Stimulated activated CD8-positive, alpha-beta memory T cell treated with anti-CD3 and anti-CD28 coated beads, Interleukin-4, amount 100 ng/mL, for 4 hours (primary cell): Measurements from ENCODE around the gene C2CD4C.
"Not testable (repeated sequence)": the region's sequence is repeated elsewhere in the genome, so short reads cannot be mapped to it uniquely, and the experiment has no call there.

Source experiments
- DNase-seq, 2 donors: peaks; one replicate each; pipeline ENCODE4 v3.0.0-alpha.2; 2020; ENCODE audit warnings: low read depth in 2 of 2, low spot score in 1 of 2

The C2CD4C gene

GRCh38 chr19:384799-385169 is 24.2 kb downstream of the C2CD4C start:
- DNase-seq, result no peak

DNA sequence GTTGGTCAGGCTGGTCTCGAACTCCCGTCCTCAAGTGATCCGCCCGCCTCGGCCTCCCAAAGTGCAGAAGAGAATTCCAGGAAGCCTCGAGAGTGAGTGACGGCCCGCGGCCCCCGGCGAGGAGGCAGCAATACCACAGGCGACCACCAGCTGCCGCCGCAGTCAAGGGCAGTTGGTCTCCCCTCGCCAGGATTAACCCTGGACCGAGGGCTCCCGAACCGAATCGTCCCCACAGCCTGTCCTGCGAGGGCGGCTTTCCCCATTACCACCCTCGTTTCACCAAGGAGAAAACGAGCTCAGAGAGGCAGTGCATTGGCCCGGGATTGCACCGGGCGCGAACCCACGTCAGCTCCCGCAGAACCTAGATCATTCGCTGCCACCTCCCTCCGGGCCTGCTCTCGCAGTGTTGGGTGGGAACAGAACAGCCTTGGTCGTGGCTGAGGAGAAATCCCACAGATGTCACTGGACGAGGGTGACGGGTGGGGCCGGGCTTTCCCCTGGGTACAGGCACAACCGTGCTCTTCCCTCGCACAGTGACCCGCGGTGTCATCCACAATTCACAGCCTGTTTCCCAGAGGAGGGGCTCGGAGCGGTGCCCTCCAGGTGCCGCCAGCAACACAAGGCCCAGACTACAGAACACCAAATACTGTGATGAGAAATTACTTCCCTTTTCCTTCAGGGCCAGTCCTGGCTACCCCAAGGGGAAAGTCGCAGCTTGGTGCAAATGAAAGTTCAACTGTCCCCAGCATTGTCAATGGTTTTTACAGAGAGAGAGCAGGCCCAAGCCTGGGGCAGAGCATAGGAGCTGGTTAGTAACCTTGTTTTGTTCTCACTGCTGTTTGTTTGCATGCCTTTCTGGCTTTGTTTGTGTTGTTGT is 24.8 kb downstream of the C2CD4C start:
- DNase-seq, result no peak

- no peak for DNase-seq
Observed at GRCh38 chr19:383040-383439, 25.9 kb downstream of the C2CD4C start.

GRCh38 chr19:382578-382977 is 26.4 kb downstream of the C2CD4C start:
- DNase-seq, result not testable (repeated sequence)

GRCh38 chr19:381901-382300 is 27.0 kb downstream of the C2CD4C start:
- DNase-seq, result not testable (repeated sequence)

- DNase-seq, result not testable (repeated sequence)
Observed at GRCh38 chr19:380618-381219, 28.2 kb downstream of the C2CD4C start.

DNA sequence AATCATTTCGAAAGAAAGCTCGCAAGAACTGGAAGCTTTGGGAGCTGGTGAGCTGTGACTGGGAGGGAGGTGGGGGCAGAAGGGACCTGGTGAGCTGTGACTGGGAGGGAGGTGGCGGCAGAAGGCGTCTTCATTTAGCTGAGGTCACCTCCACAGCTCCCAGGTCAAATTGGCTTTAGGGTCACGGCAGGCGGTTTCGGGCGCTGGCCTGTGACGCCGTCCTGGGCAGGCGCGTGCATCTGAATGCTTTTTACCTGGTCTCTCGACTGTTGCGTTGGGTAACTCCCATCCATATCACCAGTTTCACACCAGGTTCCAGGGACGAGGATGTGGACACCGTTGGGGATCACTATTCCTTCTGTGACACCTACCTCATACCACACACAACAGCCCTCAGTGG is 29.2 kb downstream of the C2CD4C start:
- no peak for DNase-seq

- DNase-seq, result no peak
Observed at GRCh38 chr19:378706-379105, 30.2 kb downstream of the C2CD4C start.

- DNase-seq, result no peak
Observed at GRCh38 chr19:377801-378581, 31.0 kb downstream of the C2CD4C start.

- no peak for DNase-seq
Observed at GRCh38 chr19:376111-376470, 32.9 kb downstream of the C2CD4C start.

DNA sequence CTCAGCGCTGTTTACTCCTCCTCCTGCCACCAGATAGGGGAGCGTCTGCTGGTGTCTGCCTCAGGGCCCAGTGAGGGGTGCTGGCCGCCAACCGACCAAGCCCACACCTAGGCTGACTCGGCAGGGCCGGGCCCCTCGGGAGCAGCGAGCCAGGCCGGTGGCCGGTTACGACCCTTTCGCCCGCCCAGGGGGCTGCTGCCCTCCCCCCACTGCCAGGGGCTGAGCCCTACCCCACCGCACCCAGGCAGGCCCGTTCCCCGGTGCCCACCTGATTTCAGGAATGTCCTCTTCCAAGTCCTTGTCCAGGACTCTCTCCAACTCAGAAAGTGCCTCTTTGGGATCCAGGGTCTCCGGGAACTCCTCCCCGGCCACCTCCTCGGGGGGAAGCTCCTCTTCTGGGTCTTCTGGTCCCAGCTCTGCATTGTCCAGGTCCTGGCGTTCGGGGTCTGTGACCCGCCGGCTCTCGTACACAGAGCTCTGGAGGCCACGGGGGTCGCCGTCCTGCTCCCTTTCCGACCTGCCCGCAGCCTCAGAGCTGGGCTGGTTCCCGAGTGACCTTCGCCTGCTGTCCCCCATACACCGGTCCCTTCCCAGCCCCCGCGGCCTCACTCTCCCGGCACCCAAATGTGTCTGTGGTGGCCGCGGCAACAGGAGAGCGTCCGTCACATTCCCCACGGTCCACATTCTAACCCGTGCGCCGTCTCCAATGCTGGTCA is 33.4 kb downstream of the C2CD4C start:
- no peak for DNase-seq

DNA sequence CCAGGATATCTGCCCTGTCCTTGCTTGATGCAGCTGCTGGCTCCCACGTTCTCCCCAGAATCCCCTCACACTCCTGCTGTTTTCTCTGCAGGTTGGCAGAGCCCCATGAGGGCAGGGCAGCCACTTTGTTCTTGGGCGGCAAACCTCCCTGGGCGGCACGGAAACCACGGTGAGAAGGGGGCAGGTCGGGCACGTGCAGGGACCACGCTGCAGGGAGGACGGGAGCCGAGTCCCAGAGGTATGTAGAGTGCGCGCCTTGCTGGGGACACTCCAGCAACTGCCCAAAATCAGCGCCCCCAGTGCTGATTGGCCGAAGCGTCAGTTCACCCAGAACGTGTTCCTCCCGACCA is 34.1 kb downstream of the C2CD4C start:
- no peak for DNase-seq

GRCh38 chr19:374183-374885 is 34.6 kb downstream of the C2CD4C start:
- no peak for DNase-seq

DNA sequence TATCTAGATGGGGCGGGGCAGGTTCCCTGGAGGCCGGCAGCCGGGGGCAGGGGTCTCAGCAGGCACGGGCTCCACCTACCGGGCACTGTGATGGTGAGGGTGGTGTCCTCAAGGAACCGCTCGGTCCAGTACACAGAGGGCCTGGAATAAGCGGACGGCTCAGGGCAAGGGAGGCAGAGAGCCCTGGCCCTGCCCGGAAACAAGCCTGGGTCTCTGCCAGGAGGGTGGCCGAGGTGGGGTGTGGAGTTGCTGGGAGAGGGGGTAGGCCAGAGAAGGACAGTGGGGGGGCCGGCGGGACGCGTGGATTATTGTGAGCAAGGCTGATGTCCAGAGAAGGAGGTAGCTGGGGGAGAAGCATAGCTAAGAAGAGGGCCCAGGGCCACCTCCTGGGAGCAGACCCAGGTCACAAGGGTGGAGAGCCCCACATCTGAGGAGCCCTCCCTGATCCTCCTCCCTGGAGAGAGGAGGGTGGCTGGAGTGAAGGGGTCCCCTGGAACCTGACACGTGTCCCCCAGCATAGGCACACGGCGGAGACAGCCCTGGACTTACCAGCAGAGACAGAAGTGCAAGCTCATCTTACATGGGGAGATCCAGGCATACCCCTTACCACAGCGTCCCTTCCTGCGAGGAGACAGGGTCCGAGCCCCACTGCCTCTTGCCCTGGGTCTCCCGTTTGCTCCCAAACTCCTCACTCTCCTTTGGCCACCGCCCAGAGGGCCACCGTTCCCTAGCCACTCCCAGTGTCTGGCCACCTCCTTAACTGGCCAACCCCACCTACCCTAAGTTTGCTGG is 35.4 kb downstream of the C2CD4C start:
- DNase-seq, result no peak

DNA sequence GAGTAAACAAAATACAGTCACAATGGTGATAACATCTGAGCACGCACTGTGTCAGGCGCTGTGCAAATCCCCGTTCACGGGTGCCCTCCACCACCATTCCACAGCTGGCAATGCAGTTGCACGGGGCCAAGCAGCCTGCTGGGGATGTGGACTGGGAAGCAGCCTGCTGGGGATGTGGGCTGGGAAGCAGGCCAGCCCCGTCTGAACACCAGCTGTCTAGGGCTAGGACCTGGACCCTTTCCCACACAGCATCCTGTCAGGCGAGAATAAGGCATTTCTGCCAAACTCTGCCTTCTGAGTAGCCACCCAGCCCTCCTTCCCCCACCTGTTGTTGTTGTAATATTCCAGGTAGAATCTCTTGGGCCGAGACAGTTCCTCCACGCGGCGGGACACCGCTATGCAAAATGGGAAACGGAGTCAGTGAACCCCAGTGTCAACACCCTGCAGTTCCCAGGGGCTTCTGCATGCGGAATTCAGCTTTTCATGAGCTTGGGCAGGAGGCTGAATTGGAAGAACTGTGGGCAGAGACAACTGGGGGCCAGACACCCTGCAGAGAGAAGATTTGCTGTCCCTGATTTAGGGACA is 36.5 kb downstream of the C2CD4C start:
- no peak for DNase-seq

DNA sequence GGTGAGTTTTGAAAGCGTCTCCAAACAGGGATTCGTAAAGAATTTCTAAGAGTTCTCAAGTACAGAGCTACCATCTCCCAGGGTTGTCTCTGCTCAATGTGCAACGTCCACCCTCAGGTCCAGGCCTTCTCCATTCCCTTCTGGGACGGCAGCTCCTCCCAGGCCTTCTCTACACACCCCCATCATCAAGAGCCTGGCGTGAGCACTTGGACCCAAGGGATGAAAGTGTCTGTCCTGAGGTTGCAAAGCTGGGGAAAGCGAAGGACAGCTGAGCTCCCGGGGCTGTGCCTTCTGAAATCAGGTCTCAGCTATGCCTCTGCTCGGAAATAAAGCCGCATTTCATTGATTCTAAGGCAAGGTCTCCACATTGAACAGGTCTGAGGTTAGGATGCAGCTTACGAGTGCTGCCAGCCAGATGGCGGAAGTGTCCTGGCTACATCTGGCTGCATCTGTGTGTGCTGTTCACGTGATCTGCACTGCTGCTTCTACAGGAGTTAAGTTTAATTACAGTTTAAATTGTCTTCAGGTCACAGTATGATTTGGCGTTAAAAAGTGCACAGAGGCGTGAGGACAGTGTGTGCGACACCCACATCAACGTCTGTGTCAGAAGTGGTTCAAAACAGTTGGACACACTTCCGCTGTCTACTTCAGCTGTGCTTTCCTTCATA is 37.3 kb downstream of the C2CD4C start:
- no peak for DNase-seq

DNA sequence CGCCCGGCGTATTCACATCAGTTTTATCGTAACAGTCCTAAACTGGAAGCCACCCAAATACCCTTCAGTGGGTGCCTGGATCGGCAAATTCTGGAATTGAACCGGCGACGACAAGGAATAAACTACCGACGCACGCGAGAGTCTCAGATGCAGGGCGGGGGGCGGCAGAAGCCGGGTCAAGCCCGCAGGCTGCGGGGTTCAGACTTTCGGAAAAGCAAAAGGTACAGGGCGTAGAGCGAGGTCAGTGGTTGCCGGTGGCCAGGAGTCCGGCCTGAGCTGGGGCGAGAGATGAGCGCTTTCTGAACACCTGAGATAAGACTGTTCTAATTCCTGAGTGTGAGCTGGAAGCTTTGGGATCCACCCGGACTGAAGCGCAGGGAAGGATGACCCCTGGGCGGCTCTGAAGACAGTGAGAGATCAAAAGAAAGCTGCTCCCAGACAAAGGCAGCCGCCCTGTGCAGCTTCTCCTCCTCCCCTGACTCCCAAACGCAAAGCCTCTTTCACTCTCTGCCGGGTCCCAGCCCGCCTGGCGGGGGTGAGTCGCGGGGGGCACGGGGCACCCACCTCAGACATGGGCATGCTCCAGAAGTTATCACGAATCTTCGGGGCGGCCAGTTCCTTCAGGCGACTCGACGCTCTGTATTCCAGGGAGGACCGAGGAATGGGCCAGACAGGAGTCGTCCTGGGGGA is 38.2 kb downstream of the C2CD4C start:
- no peak for DNase-seq

GRCh38 chr19:369876-370275 is 39.1 kb downstream of the C2CD4C start:
- DNase-seq, result no peak

- no peak for DNase-seq
Observed at GRCh38 chr19:369256-369655, 39.7 kb downstream of the C2CD4C start.
